H1 (cell line): ENCODE data around the gene SMYD1. TPM values are rescaled to one million over a fixed set of nuclear protein-coding genes. Genes with fewer than 3 reads are reported as not detected.

Source experiments
- NRF1 ChIP-seq: IDR thresholded peaks from 2 replicates; pipeline ENCODE4 v1.6.1; 2011; ENCODE audit warnings: mild to moderate bottlenecking, low read depth, low read length, improper control_type of control experiment
- POLR2AphosphoS5 ChIP-seq: IDR thresholded peaks from 2 replicates; pipeline ENCODE4 v1.6.1; 2011; ENCODE audit warnings: low read depth, low read length
- RAD21 ChIP-seq, 2 experiments: IDR thresholded peaks in 1 of 2; conservative IDR thresholded peaks in 1 of 2; 2 replicates each; pipeline ENCODE4 v1.6.1; 2011; ENCODE audit warnings: low read depth in 2 of 2, low read length in 2 of 2, improper control_type of control experiment in 1 of 2, inconsistent platforms in 1 of 2, mild to moderate bottlenecking in 1 of 2, moderate library complexity in 1 of 2
- TCF12 ChIP-seq: IDR thresholded peaks from 2 replicates; pipeline ENCODE4 v1.6.1; 2011; ENCODE audit warnings: low read depth, mild to moderate bottlenecking, low read length
- YY1 ChIP-seq: IDR thresholded peaks from 2 replicates; pipeline ENCODE4 v1.6.1; 2011; ENCODE audit warnings: low read depth, mild to moderate bottlenecking, low read length
- polyA plus RNA-seq, 7 experiments: library from polyadenylated mRNA; depleted of rRNA in 3 of 7; stranded (reverse) in 5 of 7; unstranded in 2 of 7; fragments of >200 nt in 5 of 7; fragments of 200-250 nt in 2 of 7; gene quantifications; 1 replicate in 5 of 7; 2 replicates in 1 of 7; 4 replicates in 1 of 7; pipeline versions ENCODE4 v1.2.1 to v1.2.3, GENCODE V29; 2011 to 2013; ENCODE audit warnings: missing spikeins in 2 of 7, mixed read lengths in 2 of 7
- total RNA-seq: library from RNA; stranded (reverse); fragmentation: NEBNext Ultra II Directional; extraction: Animal tissue kit (Norgen Biotek cat#: 25700); gene quantifications from 2 replicates; pipeline ENCODE4 v1.2.1, GENCODE V29; 2021
- TF ChIP-seq, protein P1 (sequence below): IDR thresholded peaks from 2 replicates; pipeline ENCODE4 v1.6.1; 2011; ENCODE audit warnings: low read depth, mild to moderate bottlenecking, low read length; ENCODE audit not compliant: insufficient read depth
- TF ChIP-seq, protein P2 (sequence below): IDR thresholded peaks from 2 replicates; pipeline ENCODE4 v1.6.1; 2012; ENCODE audit warnings: inconsistent platforms
- TF ChIP-seq, protein P3 (sequence below), 3 experiments: IDR thresholded peaks; 1 replicate in 2 of 3; 2 replicates in 1 of 3; pipeline versions ENCODE4 v1.5.1 to v1.6.1; 2011; ENCODE audit warnings: low read length in 3 of 3, mild to moderate bottlenecking in 3 of 3, inconsistent platforms in 2 of 3, low read depth in 1 of 3, moderate library complexity in 1 of 3; ENCODE audit not compliant: insufficient read depth in 1 of 3; ENCODE audit errors: control extremely low read depth in 1 of 3

SMYD1 gene
- total and polyA plus RNA-seq, 2 of the 8 experiments (the other 6 are each of a cell fraction or from before 2014, with no cell fraction given): 0.06 TPM; not detected in 1

DNA sequence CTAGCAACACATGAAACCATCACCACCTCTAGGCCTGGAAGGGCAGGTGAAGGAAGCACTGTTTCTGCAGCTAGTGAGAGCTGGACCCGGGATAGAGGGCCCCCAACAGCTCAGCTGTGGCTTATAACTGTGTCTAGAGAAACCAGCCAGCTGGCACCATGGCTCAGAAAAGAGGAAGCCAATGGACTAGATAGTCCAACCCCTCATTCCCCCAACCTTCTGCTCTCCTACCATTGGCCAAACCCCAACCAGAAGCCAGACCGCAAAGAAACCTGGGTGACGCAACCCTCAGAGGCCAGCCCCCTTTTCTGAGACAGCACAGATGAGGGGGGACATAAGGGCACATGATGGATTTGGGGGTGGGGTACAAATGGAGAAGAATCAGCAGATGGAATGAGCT, 24.3 kb downstream of the SMYD1 start (continued):
- TF ChIP-seq, protein P1, sequence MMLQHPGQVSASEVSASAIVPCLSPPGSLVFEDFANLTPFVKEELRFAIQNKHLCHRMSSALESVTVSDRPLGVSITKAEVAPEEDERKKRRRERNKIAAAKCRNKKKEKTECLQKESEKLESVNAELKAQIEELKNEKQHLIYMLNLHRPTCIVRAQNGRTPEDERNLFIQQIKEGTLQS: no peak
- TF ChIP-seq YY1: no peak
- no peak for TF ChIP-seq RAD21 (IDR thresholded peaks at IDR 0.05 in 1 of 2, conservative IDR thresholded peaks at IDR 0.05 in 1 of 2; ENCODE audit: low read depth in 2 of 2, low read length in 2 of 2)
- no peak for TF ChIP-seq NRF1
- TF ChIP-seq, protein P2, sequence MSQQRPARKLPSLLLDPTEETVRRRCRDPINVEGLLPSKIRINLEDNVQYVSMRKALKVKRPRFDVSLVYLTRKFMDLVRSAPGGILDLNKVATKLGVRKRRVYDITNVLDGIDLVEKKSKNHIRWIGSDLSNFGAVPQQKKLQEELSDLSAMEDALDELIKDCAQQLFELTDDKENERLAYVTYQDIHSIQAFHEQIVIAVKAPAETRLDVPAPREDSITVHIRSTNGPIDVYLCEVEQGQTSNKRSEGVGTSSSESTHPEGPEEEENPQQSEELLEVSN: no peak
- TF ChIP-seq, protein P3, sequence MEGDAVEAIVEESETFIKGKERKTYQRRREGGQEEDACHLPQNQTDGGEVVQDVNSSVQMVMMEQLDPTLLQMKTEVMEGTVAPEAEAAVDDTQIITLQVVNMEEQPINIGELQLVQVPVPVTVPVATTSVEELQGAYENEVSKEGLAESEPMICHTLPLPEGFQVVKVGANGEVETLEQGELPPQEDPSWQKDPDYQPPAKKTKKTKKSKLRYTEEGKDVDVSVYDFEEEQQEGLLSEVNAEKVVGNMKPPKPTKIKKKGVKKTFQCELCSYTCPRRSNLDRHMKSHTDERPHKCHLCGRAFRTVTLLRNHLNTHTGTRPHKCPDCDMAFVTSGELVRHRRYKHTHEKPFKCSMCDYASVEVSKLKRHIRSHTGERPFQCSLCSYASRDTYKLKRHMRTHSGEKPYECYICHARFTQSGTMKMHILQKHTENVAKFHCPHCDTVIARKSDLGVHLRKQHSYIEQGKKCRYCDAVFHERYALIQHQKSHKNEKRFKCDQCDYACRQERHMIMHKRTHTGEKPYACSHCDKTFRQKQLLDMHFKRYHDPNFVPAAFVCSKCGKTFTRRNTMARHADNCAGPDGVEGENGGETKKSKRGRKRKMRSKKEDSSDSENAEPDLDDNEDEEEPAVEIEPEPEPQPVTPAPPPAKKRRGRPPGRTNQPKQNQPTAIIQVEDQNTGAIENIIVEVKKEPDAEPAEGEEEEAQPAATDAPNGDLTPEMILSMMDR (IDR thresholded peaks at IDR 0.05; ENCODE audit: control extremely low read depth in 1 of 3, insufficient read depth in 1 of 3, low read depth in 1 of 3, low read length in 3 of 3): no peak
- no peak for TF ChIP-seq POLR2AphosphoS5
- TF ChIP-seq TCF12: no peak
